Upper lobe of left lung (tissue), 6 donors: ENCODE data around the gene LBR. TPM values are rescaled to one million over a fixed set of nuclear protein-coding genes. Genes with fewer than 3 reads are reported as not detected.

Experiments
- ATAC-seq, 2 donors: fragments of 200-7000 bp; cut with Tn5 transposase; one replicate each; pipeline ENCODE4 v1.9.1; 2022; ENCODE audit warnings: mild to moderate bottlenecking in 2 of 2, moderate library complexity in 2 of 2; ENCODE audit not compliant: low FRiP score in 2 of 2
- DNase-seq, 2 donors: peaks; one replicate each; pipeline ENCODE4 v3.0.0-alpha.2; 2019 to 2020
- H3K27ac ChIP-seq, 4 donors: fragments of 200-600 bp; sonication (generic); one replicate each; pipeline ENCODE4 v1.5.1; 2016 to 2019
- H3K27me3 ChIP-seq, 4 donors: fragments of 200-600 bp; sonication (generic); one replicate each; pipeline ENCODE4 v1.5.1; 2017 to 2019
- H3K36me3 ChIP-seq, 4 donors: fragments of 200-600 bp; sonication (generic); one replicate each; pipeline ENCODE4 v1.5.1; 2016 to 2019
- H3K4me1 ChIP-seq, 4 donors: fragments of 200-600 bp; sonication (generic); one replicate each; pipeline ENCODE4 v1.5.1; 2018 to 2019
- H3K4me3 ChIP-seq, 4 donors: fragments of 200-600 bp; sonication (generic); one replicate each; pipeline ENCODE4 v1.5.1; 2017 to 2019; ENCODE audit warnings: mild to moderate bottlenecking in 2 of 4, moderate library complexity in 1 of 4
- H3K9me3 ChIP-seq, 4 donors: fragments of 200-600 bp; sonication (generic); one replicate each; pipeline ENCODE4 v1.5.1; 2018 to 2019
- EP300 ChIP-seq, 4 donors: sonication (generic); formaldehyde crosslinking; IDR thresholded peaks; one replicate each; pipeline ENCODE4 v1.5.1; 2017; ENCODE audit warnings: antibody characterized with exemption in 4 of 4, control low read depth in 2 of 4
- POLR2A ChIP-seq, 4 donors: fragments of 450-650 bp; IDR thresholded peaks; one replicate each; pipeline ENCODE4 v1.5.1; 2016 to 2017; ENCODE audit warnings: antibody characterized with exemption in 4 of 4, mild to moderate bottlenecking in 2 of 4
- POLR2AphosphoS5 ChIP-seq, 2 donors: sonication (generic); formaldehyde crosslinking; IDR thresholded peaks; one replicate each; pipeline ENCODE4 v1.5.1; 2017; ENCODE audit warnings: antibody characterized with exemption in 2 of 2
- WGBS, 2 donors: methylation state at CpG; one replicate each; pipeline ENCODE4 v1.1.5; 2017 to 2018; 5-methylcytosine and 5-hydroxymethylcytosine counted together
- total RNA-seq, 6 donors: library from RNA; depleted of rRNA in 4 of 6; stranded (reverse); fragments of >200 nt in 4 of 6; gene quantifications; one replicate each; pipeline versions ENCODE4 v1.1.0 to v1.2.1, GENCODE V29; 2016 to 2021
- TF ChIP-seq, protein P1 (sequence below), 6 experiments: fragments of 450-650 bp in 4 of 6; fragments of 200-600 bp in 2 of 6; sonication (generic) in 2 of 6; IDR thresholded peaks; one replicate each; pipeline ENCODE4 v1.5.1; 2016 to 2019; ENCODE audit warnings: antibody characterized with exemption in 6 of 6
- donor health status: DM: no; HTN: no; CAD: no; lungs with moderate emphysema.
- donor health status: DM: no; HTN: yes; CAD: no; lungs with severe emphysema.

LBR gene
- total RNA-seq, 6 donors from 2014 or later: 32.8 to 50.3 (median 40.1) TPM

DNA sequence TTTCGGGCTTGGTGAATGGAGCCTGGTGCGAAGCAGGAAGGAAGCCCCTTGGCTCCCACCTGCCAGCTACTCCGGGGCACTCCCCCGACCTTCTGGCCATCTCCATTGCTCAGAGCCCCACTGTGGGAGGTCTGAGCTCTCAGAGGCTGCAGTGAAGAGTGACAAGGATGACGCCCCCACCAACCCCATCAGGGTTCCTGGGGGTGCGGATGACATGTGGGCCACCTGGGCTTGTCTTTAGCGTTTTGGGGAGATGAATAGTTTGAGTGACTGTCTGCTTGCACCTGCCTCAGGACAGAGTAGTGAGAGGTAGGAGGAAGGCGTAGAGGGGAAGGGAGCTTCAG is 43.2 kb upstream of the LBR start:
- H3K27me3 ChIP-seq: no peaks in the 10 kb centered on the region
- ATAC-seq: no peak
- peaks cover 8 to 25% (median 23%) of the 10 kb centered on the region in 4 donors for H3K4me1 ChIP-seq
- 75 to 83% methylated on average over 7 to 8 of the region's 8 CpGs for WGBS, 2 donors
- no peak overlapping the region for H3K4me3 ChIP-seq
- DNase-seq: no peak
- H3K27ac ChIP-seq: no peak overlapping the region
- H3K9me3 ChIP-seq: no peaks in the 10 kb centered on the region
- no peak for TF ChIP-seq EP300 (IDR thresholded peaks at IDR 0.05)
- no peak for TF ChIP-seq POLR2A (IDR thresholded peaks at IDR 0.05)
- TF ChIP-seq POLR2AphosphoS5 (IDR thresholded peaks at IDR 0.05): no peak
- TF ChIP-seq, protein P1, sequence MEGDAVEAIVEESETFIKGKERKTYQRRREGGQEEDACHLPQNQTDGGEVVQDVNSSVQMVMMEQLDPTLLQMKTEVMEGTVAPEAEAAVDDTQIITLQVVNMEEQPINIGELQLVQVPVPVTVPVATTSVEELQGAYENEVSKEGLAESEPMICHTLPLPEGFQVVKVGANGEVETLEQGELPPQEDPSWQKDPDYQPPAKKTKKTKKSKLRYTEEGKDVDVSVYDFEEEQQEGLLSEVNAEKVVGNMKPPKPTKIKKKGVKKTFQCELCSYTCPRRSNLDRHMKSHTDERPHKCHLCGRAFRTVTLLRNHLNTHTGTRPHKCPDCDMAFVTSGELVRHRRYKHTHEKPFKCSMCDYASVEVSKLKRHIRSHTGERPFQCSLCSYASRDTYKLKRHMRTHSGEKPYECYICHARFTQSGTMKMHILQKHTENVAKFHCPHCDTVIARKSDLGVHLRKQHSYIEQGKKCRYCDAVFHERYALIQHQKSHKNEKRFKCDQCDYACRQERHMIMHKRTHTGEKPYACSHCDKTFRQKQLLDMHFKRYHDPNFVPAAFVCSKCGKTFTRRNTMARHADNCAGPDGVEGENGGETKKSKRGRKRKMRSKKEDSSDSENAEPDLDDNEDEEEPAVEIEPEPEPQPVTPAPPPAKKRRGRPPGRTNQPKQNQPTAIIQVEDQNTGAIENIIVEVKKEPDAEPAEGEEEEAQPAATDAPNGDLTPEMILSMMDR (IDR thresholded peaks at IDR 0.05): no peak
- H3K36me3 ChIP-seq: no peaks in the 10 kb centered on the region

DNA sequence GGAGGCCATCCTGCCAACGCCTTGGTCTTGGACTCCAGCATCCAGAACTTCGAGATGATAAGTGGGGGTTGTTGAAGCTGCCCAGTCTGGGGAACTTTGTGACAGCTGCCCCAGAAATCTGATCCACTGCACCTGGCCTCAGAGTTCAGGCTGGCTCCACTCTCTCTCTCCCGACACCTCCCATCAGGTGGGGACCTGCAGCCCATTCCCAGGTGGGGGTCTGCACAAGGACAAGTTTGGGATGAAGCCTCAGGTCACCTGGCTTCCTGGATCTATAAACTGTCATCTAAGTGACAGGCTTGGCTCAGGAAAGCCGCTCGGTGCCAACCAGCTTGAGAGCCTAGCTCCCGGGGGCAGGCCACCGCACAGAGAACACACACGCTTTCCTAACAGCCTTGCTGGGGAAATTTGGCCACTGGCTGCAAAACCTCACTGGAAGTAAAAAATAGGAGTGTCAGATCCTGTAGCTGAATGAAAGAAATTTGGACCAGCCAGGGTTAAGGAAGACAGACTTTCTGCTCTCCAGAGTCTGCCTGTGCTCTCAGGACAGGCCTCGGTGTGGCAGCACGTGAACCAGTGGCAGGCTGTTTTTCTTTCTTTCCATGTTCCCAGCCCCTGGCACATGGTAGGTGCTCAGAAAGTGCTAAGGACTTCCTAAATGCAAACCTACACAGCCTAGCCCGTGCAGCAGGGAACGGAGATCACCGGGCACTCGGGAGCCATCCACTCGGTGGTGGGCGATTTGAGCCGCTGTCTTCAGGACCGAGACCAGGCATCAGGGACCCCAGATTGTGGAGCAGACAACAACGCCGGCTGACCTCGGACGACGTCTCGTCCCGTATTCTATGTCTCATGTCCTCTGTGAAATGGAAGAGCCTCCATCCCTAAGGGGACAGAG is 42.6 kb upstream of the LBR start:
- H3K4me3 ChIP-seq: no peak overlapping the region
- no peaks in the 10 kb centered on the region for H3K27me3 ChIP-seq
- H3K9me3 ChIP-seq: no peaks in the 10 kb centered on the region
- H3K4me1 ChIP-seq: peaks cover 8 to 24% (median 23%) of the 10 kb centered on the region in 4 donors
- H3K36me3 ChIP-seq: no peaks in the 10 kb centered on the region
- TF ChIP-seq, protein P1 (IDR thresholded peaks at IDR 0.05): no peak
- no peak for TF ChIP-seq POLR2A (IDR thresholded peaks at IDR 0.05)
- TF ChIP-seq POLR2AphosphoS5 (IDR thresholded peaks at IDR 0.05): no peak
- no peak for TF ChIP-seq EP300 (IDR thresholded peaks at IDR 0.05)
- ATAC-seq (no peak), DNase-seq (peak in 1 of 2 donors; percentile 15)
- no peak overlapping the region for H3K27ac ChIP-seq
- WGBS, 2 donors: 90 to 95% methylated on average over 23 to 25 of the region's 25 CpGs

DNA sequence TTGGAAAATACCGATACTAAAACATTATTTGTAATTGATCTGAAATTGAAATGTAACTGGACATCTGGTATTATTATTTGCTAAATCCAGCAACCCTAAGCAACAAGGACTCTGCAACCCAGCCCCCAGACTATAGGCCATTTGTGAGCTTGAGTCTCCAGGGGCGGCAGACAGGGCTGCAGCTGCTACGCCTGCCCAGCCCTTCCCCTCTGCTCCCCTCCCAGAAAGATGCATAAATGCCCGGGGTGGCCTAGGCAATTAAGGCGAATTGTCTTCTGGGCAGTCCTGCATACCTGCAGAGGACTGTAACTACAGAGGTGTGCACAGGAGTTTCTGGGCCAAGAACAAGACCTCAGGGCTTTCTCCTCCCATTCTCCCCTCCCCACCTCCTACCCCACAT is 41.2 kb upstream of the LBR start:
- Histone ChIP-seq H3K9me3 (no peaks in the 10 kb centered on the region), H3K27ac (no peak overlapping the region), H3K4me3 (no peak overlapping the region), H3K36me3 (no peaks in the 10 kb centered on the region), H3K4me1 (peaks cover 4 to 19% (median 19%) of the 10 kb centered on the region in 4 donors), H3K27me3 (no peaks in the 10 kb centered on the region)
- no peak for DNase-seq
- WGBS, 2 donors: 91 to 94% methylated on average over 1 to 5 of the region's 5 CpGs
- no peak for ATAC-seq
- no peak for TF ChIP-seq EP300 (IDR thresholded peaks at IDR 0.05)
- TF ChIP-seq, protein P1 (IDR thresholded peaks at IDR 0.05): no peak
- TF ChIP-seq POLR2A (IDR thresholded peaks at IDR 0.05): no peak
- TF ChIP-seq POLR2AphosphoS5 (IDR thresholded peaks at IDR 0.05): no peak

DNA sequence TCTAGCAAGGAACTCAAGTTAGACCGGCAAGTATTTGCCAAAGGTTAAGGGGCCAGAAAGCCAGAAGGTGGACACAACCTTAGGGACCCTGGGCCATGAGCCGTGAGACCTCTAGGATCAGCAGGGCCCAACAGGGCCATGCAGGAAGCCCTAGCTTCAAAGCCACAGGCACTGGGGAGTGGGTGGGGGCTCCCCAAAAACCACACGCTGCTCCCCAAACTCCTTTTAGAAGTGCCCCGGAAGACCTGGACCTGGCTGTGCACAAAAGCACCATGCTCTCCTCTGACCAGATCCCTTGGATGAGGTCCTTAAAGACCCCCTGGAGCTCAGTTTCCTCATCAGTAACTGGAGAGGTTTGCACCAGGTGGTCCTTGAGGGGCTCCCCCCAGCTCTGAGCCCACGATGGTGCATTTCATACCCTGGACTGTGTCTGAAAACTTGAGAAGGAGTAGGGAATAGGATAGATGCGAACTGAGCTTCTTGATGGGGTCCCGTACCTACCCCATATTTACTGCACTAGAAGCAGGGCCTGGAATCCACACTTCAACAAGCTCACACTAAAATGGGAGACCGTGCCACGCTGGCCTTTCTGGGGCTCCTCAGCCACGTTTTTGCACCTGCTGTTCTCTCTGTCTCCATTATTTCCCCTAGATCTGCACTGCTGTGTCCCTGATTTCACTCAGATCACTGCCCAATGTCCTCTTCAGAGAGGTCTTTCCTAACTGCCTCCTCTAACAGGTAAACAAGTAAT is 40.6 kb upstream of the LBR start:
- TF ChIP-seq, protein P1 (IDR thresholded peaks at IDR 0.05): no peak
- TF ChIP-seq EP300 (IDR thresholded peaks at IDR 0.05) (no peak), POLR2AphosphoS5 (IDR thresholded peaks at IDR 0.05) (no peak), POLR2A (IDR thresholded peaks at IDR 0.05) (no peak)

More for the DNA sequence above, 40.6 kb upstream of the LBR start:
- H3K27ac ChIP-seq: peak overlapping the region; percentile 87 to 92 (median 92)
- H3K9me3 ChIP-seq: no peaks in the 10 kb centered on the region
- WGBS, 2 donors: 78 to 87% methylated on average over 7 to 10 of the region's 10 CpGs
- ATAC-seq (no peak), DNase-seq (no peak)
- no peaks in the 10 kb centered on the region for H3K27me3 ChIP-seq
- no peaks in the 10 kb centered on the region for H3K36me3 ChIP-seq
- peaks cover 4 to 24% (median 19%) of the 10 kb centered on the region in 4 donors for H3K4me1 ChIP-seq
- peak overlapping the region in 2 of 4 donors; percentile 40 to 43 for H3K4me3 ChIP-seq
